GM23338 (cell line): ENCODE data around the gene CCDC69. TPM values are rescaled to one million over a fixed set of nuclear protein-coding genes. Genes with fewer than 3 reads are reported as not detected.

ENCODE experiments used
- ATAC-seq: fragments of 200-7000 bp; cut with Tn5 transposase; 3 replicates; pipeline ENCODE4 v1.9.1; 2020
- DNase-seq: peaks from one replicate; pipeline ENCODE4 v3.0.0-alpha.2; 2015; ENCODE audit warnings: low spot score
- H2AFZ ChIP-seq: fragments of 200-600 bp; sonication (generic); 2 replicates; pipeline ENCODE4 v1.8.0; 2016; ENCODE audit warnings: antibody characterized with exemption, mild to moderate bottlenecking, moderate library complexity
- H3F3A ChIP-seq: fragments of 200-600 bp; sonication (generic); replicated peaks from 2 replicates; pipeline ENCODE4 v1.8.0; 2017; ENCODE audit warnings: antibody characterized with exemption, mixed run types, low read depth
- H3K27ac ChIP-seq: fragments of 200-600 bp; sonication (generic); 2 replicates; pipeline ENCODE4 v1.6.1; 2016; ENCODE audit warnings: low read depth
- H3K27me3 ChIP-seq: fragments of 200-600 bp; sonication (generic); 2 replicates; pipeline ENCODE4 v1.8.0; 2016; ENCODE audit warnings: mild to moderate bottlenecking, mixed run types, moderate library complexity; ENCODE audit not compliant: insufficient read depth
- H3K36me3 ChIP-seq: fragments of 200-600 bp; sonication (generic); 2 replicates; pipeline ENCODE4 v1.8.0; 2016; ENCODE audit warnings: mild to moderate bottlenecking; ENCODE audit not compliant: insufficient read depth
- H3K4me1 ChIP-seq: fragments of 200-600 bp; sonication (generic); 2 replicates; pipeline ENCODE4 v1.8.0; 2016; ENCODE audit warnings: mild to moderate bottlenecking, moderate library complexity; ENCODE audit not compliant: insufficient read depth
- H3K4me2 ChIP-seq: fragments of 200-600 bp; sonication (generic); 2 replicates; pipeline ENCODE4 v1.7.1; 2017; ENCODE audit warnings: mixed run types
- H3K4me3 ChIP-seq: fragments of 200-600 bp; sonication (generic); 2 replicates; pipeline ENCODE4 v1.6.1; 2016; ENCODE audit warnings: mixed run types
- H3K79me2 ChIP-seq: fragments of 200-600 bp; sonication (generic); replicated peaks from 2 replicates; pipeline ENCODE4 v1.8.0; 2017; ENCODE audit warnings: mild to moderate bottlenecking; ENCODE audit not compliant: insufficient read depth
- H3K9me2 ChIP-seq: fragments of 200-600 bp; sonication (generic); 2 replicates; pipeline ENCODE4 v1.8.0; 2017; ENCODE audit not compliant: insufficient read depth
- H4K20me1 ChIP-seq: fragments of 200-600 bp; sonication (generic); replicated peaks from 2 replicates; pipeline ENCODE4 v1.8.0; 2017; ENCODE audit warnings: mild to moderate bottlenecking; ENCODE audit not compliant: insufficient read depth
- H3K27ac Mint-ChIP-seq: 2 replicates; pipeline ENCODE4 v1.8.0; 2020; ENCODE audit warnings: inconsistent platforms, mild to moderate bottlenecking, moderate library complexity, mixed read lengths
- H3K27me3 Mint-ChIP-seq: 3 replicates; pipeline ENCODE4 v1.8.0; 2022; ENCODE audit warnings: low read depth, mild to moderate bottlenecking, moderate library complexity, mixed read lengths, inconsistent platforms; ENCODE audit not compliant: insufficient read depth, poor library complexity
- H3K36me3 Mint-ChIP-seq: 3 replicates; pipeline ENCODE4 v1.8.0; 2021; ENCODE audit warnings: low read depth, mild to moderate bottlenecking, inconsistent platforms, moderate library complexity, mixed read lengths
- H3K4me1 Mint-ChIP-seq: 3 replicates; pipeline ENCODE4 v1.8.0; 2020; ENCODE audit warnings: mild to moderate bottlenecking, inconsistent platforms, mixed read lengths
- H3K4me3 Mint-ChIP-seq: 3 replicates; pipeline ENCODE4 v1.8.0; 2021; ENCODE audit warnings: moderate library complexity, mild to moderate bottlenecking, inconsistent platforms, mixed read lengths
- H3K9me3 Mint-ChIP-seq: 3 replicates; pipeline ENCODE4 v1.8.0; 2020; ENCODE audit warnings: moderate library complexity, mild to moderate bottlenecking, inconsistent platforms, mixed read lengths
- EZH2 ChIP-seq: fragments of 200-600 bp; sonication (generic); IDR thresholded peaks from one replicate; pipeline ENCODE4 v1.8.0; 2017; ENCODE audit warnings: antibody characterized with exemption, mild to moderate bottlenecking, low read depth; ENCODE audit not compliant: unreplicated experiment
- POLR2AphosphoS5 ChIP-seq: IDR thresholded peaks from 2 replicates; pipeline ENCODE4 v1.6.1; 2016; ENCODE audit warnings: antibody characterized with exemption, low read depth
- STAT1 ChIP-seq: IDR thresholded peaks from one replicate; pipeline ENCODE4 v1.6.1; 2016; ENCODE audit warnings: antibody characterized with exemption; ENCODE audit not compliant: unreplicated experiment
- ZNF114 ChIP-seq: fragments of 250-450 bp; sonication (Bioruptor Pico); IDR thresholded peaks from 2 replicates; pipeline ENCODE4 v1.5.0; 2020; ENCODE audit warnings: mild to moderate bottlenecking, moderate library complexity
- ZNF331 ChIP-seq: fragments of 250-450 bp; sonication (Bioruptor Pico); IDR thresholded peaks from 2 replicates; pipeline ENCODE4 v1.5.0; 2020; ENCODE audit warnings: low read depth, mild to moderate bottlenecking, moderate library complexity
- polyA plus RNA-seq: library from polyadenylated mRNA; unstranded; fragments of >200 nt; fragmentation: Nextera tagmentation; extraction: Ambion mirVana; gene quantifications from 2 replicates; pipeline ENCODE4 v1.2.1, GENCODE V29; 2016
- total RNA-seq: library from RNA; depleted of rRNA; stranded (reverse); fragments of >200 nt; shearing (Covaris generic); gene quantifications from 2 replicates; pipeline ENCODE4 v1.2.3, GENCODE V29; 2014
- TF ChIP-seq, protein P1 (sequence below): IDR thresholded peaks from one replicate; pipeline ENCODE4 v1.6.1; 2018; ENCODE audit warnings: antibody characterized with exemption; ENCODE audit not compliant: unreplicated experiment
- TF ChIP-seq, protein P2 (sequence below): fragments of 250-450 bp; sonication (Bioruptor Pico); IDR thresholded peaks from 2 replicates; pipeline ENCODE4 v1.5.0; 2020; ENCODE audit warnings: mild to moderate bottlenecking, moderate library complexity
- TF ChIP-seq, protein P3 (sequence below), 2 experiments: fragments of 200-600 bp in 1 of 2; sonication (generic) in 1 of 2; conservative IDR thresholded peaks; 2 replicates each; pipeline versions ENCODE4 v1.5.1 to v1.6.1; 2016 to 2017; ENCODE audit warnings: antibody characterized with exemption in 2 of 2, low read depth in 2 of 2, mild to moderate bottlenecking in 2 of 2, moderate library complexity in 1 of 2

Gene CCDC69
- total and polyA plus RNA-seq, 2 experiments from 2014 or later, result 2.7 to 5.3 TPM

DNA sequence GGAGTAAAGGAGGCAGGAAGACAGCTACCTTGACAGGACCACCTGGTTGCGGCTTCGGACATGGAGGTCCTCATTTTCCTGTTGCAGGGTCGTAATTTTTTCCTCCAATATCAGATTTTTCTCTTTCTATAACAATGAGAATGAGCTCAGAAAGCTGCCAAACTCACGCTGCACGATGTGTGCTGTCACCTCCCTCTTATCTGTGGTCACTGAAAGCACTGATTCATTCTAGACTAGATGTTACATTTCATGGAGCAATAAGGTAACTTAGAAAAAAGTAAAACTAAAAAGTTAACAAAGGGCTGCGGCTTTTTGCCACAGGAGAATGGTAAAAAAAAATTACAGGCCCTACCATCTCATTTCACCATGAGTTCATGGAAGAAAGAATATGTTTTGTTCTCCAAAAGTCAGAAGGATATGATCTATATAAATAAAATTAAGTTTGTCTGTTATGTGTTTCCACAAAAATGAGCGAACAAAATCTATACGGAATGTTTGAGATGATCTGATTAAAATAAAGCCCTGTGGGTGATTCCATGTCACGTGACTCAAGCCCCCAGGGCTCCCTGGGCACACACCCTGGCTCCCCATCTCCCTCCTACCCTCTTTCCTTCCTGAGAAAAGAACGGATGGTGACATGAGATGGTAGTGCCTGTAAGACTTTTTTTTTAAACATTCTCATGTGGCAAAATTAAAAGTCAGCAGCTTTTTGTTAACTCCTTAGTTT is 39.4 kb downstream of the CCDC69 start:
- no peaks in the 10 kb centered on the region for H3F3A ChIP-seq
- TF ChIP-seq, protein P1, sequence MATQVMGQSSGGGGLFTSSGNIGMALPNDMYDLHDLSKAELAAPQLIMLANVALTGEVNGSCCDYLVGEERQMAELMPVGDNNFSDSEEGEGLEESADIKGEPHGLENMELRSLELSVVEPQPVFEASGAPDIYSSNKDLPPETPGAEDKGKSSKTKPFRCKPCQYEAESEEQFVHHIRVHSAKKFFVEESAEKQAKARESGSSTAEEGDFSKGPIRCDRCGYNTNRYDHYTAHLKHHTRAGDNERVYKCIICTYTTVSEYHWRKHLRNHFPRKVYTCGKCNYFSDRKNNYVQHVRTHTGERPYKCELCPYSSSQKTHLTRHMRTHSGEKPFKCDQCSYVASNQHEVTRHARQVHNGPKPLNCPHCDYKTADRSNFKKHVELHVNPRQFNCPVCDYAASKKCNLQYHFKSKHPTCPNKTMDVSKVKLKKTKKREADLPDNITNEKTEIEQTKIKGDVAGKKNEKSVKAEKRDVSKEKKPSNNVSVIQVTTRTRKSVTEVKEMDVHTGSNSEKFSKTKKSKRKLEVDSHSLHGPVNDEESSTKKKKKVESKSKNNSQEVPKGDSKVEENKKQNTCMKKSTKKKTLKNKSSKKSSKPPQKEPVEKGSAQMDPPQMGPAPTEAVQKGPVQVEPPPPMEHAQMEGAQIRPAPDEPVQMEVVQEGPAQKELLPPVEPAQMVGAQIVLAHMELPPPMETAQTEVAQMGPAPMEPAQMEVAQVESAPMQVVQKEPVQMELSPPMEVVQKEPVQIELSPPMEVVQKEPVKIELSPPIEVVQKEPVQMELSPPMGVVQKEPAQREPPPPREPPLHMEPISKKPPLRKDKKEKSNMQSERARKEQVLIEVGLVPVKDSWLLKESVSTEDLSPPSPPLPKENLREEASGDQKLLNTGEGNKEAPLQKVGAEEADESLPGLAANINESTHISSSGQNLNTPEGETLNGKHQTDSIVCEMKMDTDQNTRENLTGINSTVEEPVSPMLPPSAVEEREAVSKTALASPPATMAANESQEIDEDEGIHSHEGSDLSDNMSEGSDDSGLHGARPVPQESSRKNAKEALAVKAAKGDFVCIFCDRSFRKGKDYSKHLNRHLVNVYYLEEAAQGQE, result no peak
- H2AFZ ChIP-seq, result no peak overlapping the region
- H3K79me2 ChIP-seq, result no peaks in the 10 kb centered on the region
- H3K9me2 ChIP-seq, result no peaks in the 10 kb centered on the region
- no peak overlapping the region for H3K27ac Mint-ChIP-seq
- peaks cover 15% of the 10 kb centered on the region for H3K4me1 Mint-ChIP-seq
- H3K4me3 Mint-ChIP-seq, result no peak overlapping the region
- no peaks in the 10 kb centered on the region for H3K27me3 ChIP-seq
- H3K4me3 ChIP-seq, result no peak overlapping the region
- no peaks in the 10 kb centered on the region for H3K36me3 ChIP-seq
- H3K36me3 Mint-ChIP-seq, result no peaks in the 10 kb centered on the region
- no peaks in the 10 kb centered on the region for H3K4me1 ChIP-seq
- no peak for DNase-seq
- H3K9me3 Mint-ChIP-seq, result no peaks in the 10 kb centered on the region; the same call in 2 of the 3 replicates
- H4K20me1 ChIP-seq, result no peaks in the 10 kb centered on the region
- no peak for ATAC-seq
- no peak overlapping the region for H3K4me2 ChIP-seq
- no peak overlapping the region for H3K27ac ChIP-seq
- peaks cover 3% of the 10 kb centered on the region for H3K27me3 Mint-ChIP-seq

DNA sequence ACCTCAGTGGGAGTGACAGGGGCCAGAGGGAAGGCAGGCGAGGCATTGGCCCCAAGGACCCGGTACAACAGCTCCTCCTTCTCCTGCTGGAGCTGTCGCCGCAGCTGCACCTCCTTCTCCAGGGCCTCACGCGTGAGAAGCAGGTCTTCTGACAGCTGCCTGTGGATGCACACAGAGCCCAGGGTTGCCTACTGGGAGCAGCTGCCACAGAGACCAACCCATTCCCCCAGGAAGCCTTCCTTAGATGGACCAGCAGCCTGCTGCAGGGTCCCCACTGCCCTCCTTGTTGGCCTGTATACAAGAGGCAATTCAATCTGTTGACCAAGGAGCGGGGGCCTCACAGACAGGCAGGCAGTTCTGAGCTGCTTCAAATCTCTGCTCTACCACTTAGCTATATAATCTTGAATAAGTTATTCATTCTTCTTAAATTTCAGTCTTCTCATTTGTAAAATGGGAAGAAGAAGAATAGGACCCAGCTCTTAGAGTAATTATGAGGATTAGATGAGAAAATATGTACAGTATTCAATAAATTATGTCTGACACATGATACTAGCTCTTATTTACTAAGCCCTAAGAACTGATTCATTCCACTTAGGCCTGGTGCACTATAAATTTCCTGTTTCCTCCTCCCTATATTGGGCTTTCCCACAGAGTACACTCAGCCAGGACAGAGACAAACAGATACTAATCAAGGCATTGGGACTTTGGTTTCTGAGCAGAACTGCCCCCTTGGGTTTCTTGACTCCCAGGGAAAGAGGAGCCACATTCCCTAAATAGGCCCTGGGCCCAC is 40.2 kb downstream of the CCDC69 start:
- Histone ChIP-seq H3K4me3 (no peak overlapping the region), H3K4me2 (no peak overlapping the region), H3F3A (no peaks in the 10 kb centered on the region), H3K9me2 (peaks cover 3% of the 10 kb centered on the region; the same call in 1 of the 2 replicates), H4K20me1 (no peaks in the 10 kb centered on the region), H3K36me3 (no peaks in the 10 kb centered on the region), H3K79me2 (no peaks in the 10 kb centered on the region), H2AFZ (no peak overlapping the region), H3K4me1 (no peaks in the 10 kb centered on the region), H3K27me3 (no peaks in the 10 kb centered on the region), H3K27ac (no peak overlapping the region)
- ATAC-seq (no peak), DNase-seq (no peak)
- Mint-ChIP-seq H3K4me3 (no peak overlapping the region), H3K27me3 (peaks cover 3% of the 10 kb centered on the region), H3K36me3 (no peaks in the 10 kb centered on the region), H3K9me3 (no peaks in the 10 kb centered on the region; the same call in 2 of the 3 replicates), H3K4me1 (peaks cover 15% of the 10 kb centered on the region), H3K27ac (no peak overlapping the region)
- TF ChIP-seq STAT1, result no peak
- TF ChIP-seq ZNF114 (CRISPR knock-in tag), result no peak
- no peak for TF ChIP-seq ZNF331 (CRISPR knock-in tag)
- TF ChIP-seq POLR2AphosphoS5, result no peak
- TF ChIP-seq, protein P2, sequence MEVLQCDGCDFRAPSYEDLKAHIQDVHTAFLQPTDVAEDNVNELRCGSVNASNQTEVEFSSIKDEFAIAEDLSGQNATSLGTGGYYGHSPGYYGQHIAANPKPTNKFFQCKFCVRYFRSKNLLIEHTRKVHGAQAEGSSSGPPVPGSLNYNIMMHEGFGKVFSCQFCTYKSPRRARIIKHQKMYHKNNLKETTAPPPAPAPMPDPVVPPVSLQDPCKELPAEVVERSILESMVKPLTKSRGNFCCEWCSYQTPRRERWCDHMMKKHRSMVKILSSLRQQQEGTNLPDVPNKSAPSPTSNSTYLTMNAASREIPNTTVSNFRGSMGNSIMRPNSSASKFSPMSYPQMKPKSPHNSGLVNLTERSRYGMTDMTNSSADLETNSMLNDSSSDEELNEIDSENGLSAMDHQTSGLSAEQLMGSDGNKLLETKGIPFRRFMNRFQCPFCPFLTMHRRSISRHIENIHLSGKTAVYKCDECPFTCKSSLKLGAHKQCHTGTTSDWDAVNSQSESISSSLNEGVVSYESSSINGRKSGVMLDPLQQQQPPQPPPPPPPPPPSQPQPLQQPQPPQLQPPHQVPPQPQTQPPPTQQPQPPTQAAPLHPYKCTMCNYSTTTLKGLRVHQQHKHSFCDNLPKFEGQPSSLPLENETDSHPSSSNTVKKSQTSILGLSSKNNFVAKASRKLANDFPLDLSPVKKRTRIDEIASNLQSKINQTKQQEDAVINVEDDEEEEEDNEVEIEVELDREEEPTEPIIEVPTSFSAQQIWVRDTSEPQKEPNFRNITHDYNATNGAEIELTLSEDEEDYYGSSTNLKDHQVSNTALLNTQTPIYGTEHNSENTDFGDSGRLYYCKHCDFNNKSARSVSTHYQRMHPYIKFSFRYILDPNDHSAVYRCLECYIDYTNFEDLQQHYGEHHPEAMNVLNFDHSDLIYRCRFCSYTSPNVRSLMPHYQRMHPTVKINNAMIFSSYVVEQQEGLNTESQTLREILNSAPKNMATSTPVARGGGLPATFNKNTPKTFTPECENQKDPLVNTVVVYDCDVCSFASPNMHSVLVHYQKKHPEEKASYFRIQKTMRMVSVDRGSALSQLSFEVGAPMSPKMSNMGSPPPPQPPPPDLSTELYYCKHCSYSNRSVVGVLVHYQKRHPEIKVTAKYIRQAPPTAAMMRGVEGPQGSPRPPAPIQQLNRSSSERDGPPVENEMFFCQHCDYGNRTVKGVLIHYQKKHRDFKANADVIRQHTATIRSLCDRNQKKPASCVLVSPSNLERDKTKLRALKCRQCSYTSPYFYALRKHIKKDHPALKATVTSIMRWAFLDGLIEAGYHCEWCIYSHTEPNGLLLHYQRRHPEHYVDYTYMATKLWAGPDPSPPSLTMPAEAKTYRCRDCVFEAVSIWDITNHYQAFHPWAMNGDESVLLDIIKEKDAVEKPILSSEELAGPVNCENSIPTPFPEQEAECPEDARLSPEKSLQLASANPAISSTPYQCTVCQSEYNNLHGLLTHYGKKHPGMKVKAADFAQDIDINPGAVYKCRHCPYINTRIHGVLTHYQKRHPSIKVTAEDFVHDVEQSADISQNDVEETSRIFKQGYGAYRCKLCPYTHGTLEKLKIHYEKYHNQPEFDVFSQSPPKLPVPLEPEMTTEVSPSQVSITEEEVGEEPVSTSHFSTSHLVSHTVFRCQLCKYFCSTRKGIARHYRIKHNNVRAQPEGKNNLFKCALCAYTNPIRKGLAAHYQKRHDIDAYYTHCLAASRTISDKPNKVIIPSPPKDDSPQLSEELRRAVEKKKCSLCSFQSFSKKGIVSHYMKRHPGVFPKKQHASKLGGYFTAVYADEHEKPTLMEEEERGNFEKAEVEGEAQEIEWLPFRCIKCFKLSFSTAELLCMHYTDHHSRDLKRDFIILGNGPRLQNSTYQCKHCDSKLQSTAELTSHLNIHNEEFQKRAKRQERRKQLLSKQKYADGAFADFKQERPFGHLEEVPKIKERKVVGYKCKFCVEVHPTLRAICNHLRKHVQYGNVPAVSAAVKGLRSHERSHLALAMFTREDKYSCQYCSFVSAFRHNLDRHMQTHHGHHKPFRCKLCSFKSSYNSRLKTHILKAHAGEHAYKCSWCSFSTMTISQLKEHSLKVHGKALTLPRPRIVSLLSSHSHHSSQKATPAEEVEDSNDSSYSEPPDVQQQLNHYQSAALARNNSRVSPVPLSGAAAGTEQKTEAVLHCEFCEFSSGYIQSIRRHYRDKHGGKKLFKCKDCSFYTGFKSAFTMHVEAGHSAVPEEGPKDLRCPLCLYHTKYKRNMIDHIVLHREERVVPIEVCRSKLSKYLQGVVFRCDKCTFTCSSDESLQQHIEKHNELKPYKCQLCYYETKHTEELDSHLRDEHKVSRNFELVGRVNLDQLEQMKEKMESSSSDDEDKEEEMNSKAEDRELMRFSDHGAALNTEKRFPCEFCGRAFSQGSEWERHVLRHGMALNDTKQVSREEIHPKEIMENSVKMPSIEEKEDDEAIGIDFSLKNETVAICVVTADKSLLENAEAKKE (CRISPR knock-in tag), result no peak
- no peak for TF ChIP-seq EZH2
- TF ChIP-seq, protein P3, sequence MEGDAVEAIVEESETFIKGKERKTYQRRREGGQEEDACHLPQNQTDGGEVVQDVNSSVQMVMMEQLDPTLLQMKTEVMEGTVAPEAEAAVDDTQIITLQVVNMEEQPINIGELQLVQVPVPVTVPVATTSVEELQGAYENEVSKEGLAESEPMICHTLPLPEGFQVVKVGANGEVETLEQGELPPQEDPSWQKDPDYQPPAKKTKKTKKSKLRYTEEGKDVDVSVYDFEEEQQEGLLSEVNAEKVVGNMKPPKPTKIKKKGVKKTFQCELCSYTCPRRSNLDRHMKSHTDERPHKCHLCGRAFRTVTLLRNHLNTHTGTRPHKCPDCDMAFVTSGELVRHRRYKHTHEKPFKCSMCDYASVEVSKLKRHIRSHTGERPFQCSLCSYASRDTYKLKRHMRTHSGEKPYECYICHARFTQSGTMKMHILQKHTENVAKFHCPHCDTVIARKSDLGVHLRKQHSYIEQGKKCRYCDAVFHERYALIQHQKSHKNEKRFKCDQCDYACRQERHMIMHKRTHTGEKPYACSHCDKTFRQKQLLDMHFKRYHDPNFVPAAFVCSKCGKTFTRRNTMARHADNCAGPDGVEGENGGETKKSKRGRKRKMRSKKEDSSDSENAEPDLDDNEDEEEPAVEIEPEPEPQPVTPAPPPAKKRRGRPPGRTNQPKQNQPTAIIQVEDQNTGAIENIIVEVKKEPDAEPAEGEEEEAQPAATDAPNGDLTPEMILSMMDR (conservative IDR thresholded peaks at IDR 0.05; ENCODE audit: low read depth in 2 of 2), result no peak
